ENCODE measurements around the gene CREBL2.

CREBL2 gene

GRCh38 chr12:12654691-12655460 lies 43.2 kb downstream of the CREBL2 start:
- no peak for TF ChIP-seq CTCF (conservative IDR thresholded peaks at IDR 0.05; ENCODE audit: low read depth)
- DNase-seq (ENCODE audit: low spot score): no peak
- CTCF ChIA-PET: interaction anchor here (0.6 to 0.9 kb wide), 2 partner anchors 11 to 605 kb away, joined by 3 read pairs; no protein-coding TSS in a partner anchor
- H3K27ac ChIP-seq: no peak overlapping the region
- POLR2A ChIA-PET (ENCODE audit: low non-redundant PET): no interaction called here

- ChIA-PET CTCF (no interaction called here), POLR2A (ENCODE audit: low non-redundant PET) (no interaction called here)
- no peak for TF ChIP-seq CTCF (conservative IDR thresholded peaks at IDR 0.05; ENCODE audit: low read depth)
- DNase-seq (ENCODE audit: low spot score): no peak
- H3K27ac ChIP-seq: no peak overlapping the region
Observed at GRCh38 chr12:12660201-12660600, 48.5 kb downstream of the CREBL2 start.

- no peak for TF ChIP-seq CTCF (conservative IDR thresholded peaks at IDR 0.05; ENCODE audit: low read depth)
- POLR2A ChIA-PET (ENCODE audit: low non-redundant PET): no interaction called here
- H3K27ac ChIP-seq: no peak overlapping the region
- DNase-seq (ENCODE audit: low spot score): peak; percentile 29
- CTCF ChIA-PET: no interaction called here
Observed at GRCh38 chr12:12661086-12661856, 49.6 kb downstream of the CREBL2 start.

- CTCF ChIA-PET: no interaction called here
- no peak for DNase-seq (ENCODE audit: low spot score)
- H3K27ac ChIP-seq: no peak overlapping the region
- POLR2A ChIA-PET (ENCODE audit: low non-redundant PET): no interaction called here
- no peak for TF ChIP-seq CTCF (conservative IDR thresholded peaks at IDR 0.05; ENCODE audit: low read depth)
Observed at GRCh38 chr12:12663644-12664294, 52.1 kb downstream of the CREBL2 start.

GRCh38 chr12:12665194-12665593 lies 53.5 kb downstream of the CREBL2 start:
- H3K27ac ChIP-seq: no peak overlapping the region
- POLR2A ChIA-PET (ENCODE audit: low non-redundant PET): no interaction called here
- CTCF ChIA-PET: interaction anchor here (1.0 kb wide), 1 partner anchor 11 kb away, joined by 3 read pairs; no protein-coding TSS in a partner anchor
- no peak for DNase-seq (ENCODE audit: low spot score)
- no peak for TF ChIP-seq CTCF (conservative IDR thresholded peaks at IDR 0.05; ENCODE audit: low read depth)

- TF ChIP-seq CTCF (conservative IDR thresholded peaks at IDR 0.05; ENCODE audit: low read depth): no peak
- no peak for DNase-seq (ENCODE audit: low spot score)
- H3K27ac ChIP-seq: no peak overlapping the region
- ChIA-PET CTCF (interaction anchor here (0.5 kb wide), 1 partner anchor 528 kb away, joined by 10 read pairs; no protein-coding TSS in a partner anchor), POLR2A (ENCODE audit: low non-redundant PET) (no interaction called here)
Observed at GRCh38 chr12:12668005-12668404, 56.3 kb downstream of the CREBL2 start.

All from RWPE1 (cell line).